Activated T-cell treated with anti-CD3 and anti-CD28 coated beads, Interleukin-2, amount 50 U/mL, for 72 hours (primary cell): ENCODE results near the gene HERC4. TPM values are rescaled to one million over a fixed set of nuclear protein-coding genes. Genes with fewer than 3 reads are reported as not detected.
A peak's percentile ranks its signal among the peaks of the same experiment; 100 is the strongest.
"Not testable (repeated sequence)": the region's sequence is repeated elsewhere in the genome, so short reads cannot be mapped to it uniquely, and the experiment has no call there.

ENCODE experiments used
- ATAC-seq, 2 donors: fragments of 150-1000 bp; cut with Tn5 transposase; replicated peaks in 1 of 2; 2 replicates each; pipeline ENCODE4 v1.10.0; 2021; ENCODE audit warnings: moderate library complexity in 2 of 2, mild to moderate bottlenecking in 1 of 2
- DNase-seq, 2 donors: peaks; one replicate each; pipeline ENCODE4 v3.0.0; 2021 to 2022; ENCODE audit warnings: mixed read lengths in 1 of 2
- H3K27ac Mint-ChIP-seq: one replicate; pipeline ENCODE4 v1.8.0; 2022; ENCODE audit warnings: mild to moderate bottlenecking, moderate library complexity, mixed read lengths
- H3K27me3 Mint-ChIP-seq: one replicate; pipeline ENCODE4 v1.8.0; 2022; ENCODE audit warnings: low read depth, mixed read lengths
- H3K36me3 Mint-ChIP-seq, 2 donors: one replicate each; pipeline ENCODE4 v1.8.0; 2022; ENCODE audit warnings: mixed read lengths in 2 of 2, mild to moderate bottlenecking in 1 of 2; ENCODE audit not compliant: insufficient read depth in 2 of 2
- H3K4me1 Mint-ChIP-seq: one replicate; pipeline ENCODE4 v1.8.0; 2022; ENCODE audit warnings: low read depth, mixed read lengths
- H3K4me3 Mint-ChIP-seq, 2 donors: one replicate each; pipeline ENCODE4 v1.8.0; 2022; ENCODE audit warnings: mild to moderate bottlenecking in 2 of 2, mixed read lengths in 2 of 2, moderate library complexity in 2 of 2
- H3K9me3 Mint-ChIP-seq, 2 donors: one replicate each; pipeline ENCODE4 v1.8.0; 2022; ENCODE audit warnings: mixed read lengths in 2 of 2
- total RNA-seq, 2 donors: library from RNA; stranded (reverse); gene quantifications; one replicate each; pipeline ENCODE4 v1.2.3, GENCODE V29; 2022

Gene HERC4
- total RNA-seq, 2 donors from 2014 or later: 73.5 to 85.6 TPM

GRCh38 chr10:68086011-68086410 is 10.9 kb upstream of the HERC4 start:
- H3K27ac Mint-ChIP-seq: no peak overlapping the region
- no peaks in the 10 kb centered on the region for H3K36me3 Mint-ChIP-seq
- no peak overlapping the region for H3K4me3 Mint-ChIP-seq
- H3K27me3 Mint-ChIP-seq: peaks cover 7% of the 10 kb centered on the region
- DNase-seq (no peak), ATAC-seq (no peak)
- no peaks in the 10 kb centered on the region for H3K9me3 Mint-ChIP-seq
- peaks cover 19% of the 10 kb centered on the region for H3K4me1 Mint-ChIP-seq

- no peaks in the 10 kb centered on the region for H3K36me3 Mint-ChIP-seq
- no peak overlapping the region for H3K4me3 Mint-ChIP-seq
- H3K27ac Mint-ChIP-seq: no peak overlapping the region
- ATAC-seq (no peak), DNase-seq (no peak)
- peaks cover 7% of the 10 kb centered on the region for H3K27me3 Mint-ChIP-seq
- H3K4me1 Mint-ChIP-seq: peaks cover 17% of the 10 kb centered on the region
- no peaks in the 10 kb centered on the region for H3K9me3 Mint-ChIP-seq
These were observed 9.4 kb upstream of the HERC4 start for GRCh38 chr10:68084469-68084868.

GRCh38 chr10:68083953-68084352 is 8.9 kb upstream of the HERC4 start:
- H3K4me3 Mint-ChIP-seq: no peak overlapping the region
- peaks cover 14% of the 10 kb centered on the region for H3K4me1 Mint-ChIP-seq
- H3K9me3 Mint-ChIP-seq: no peaks in the 10 kb centered on the region
- H3K27ac Mint-ChIP-seq: no peak overlapping the region
- no peaks in the 10 kb centered on the region for H3K36me3 Mint-ChIP-seq
- no peak for ATAC-seq
- H3K27me3 Mint-ChIP-seq: peaks cover 7% of the 10 kb centered on the region
- no peak for DNase-seq

- H3K27me3 Mint-ChIP-seq: peaks cover 7% of the 10 kb centered on the region
- no peak overlapping the region for H3K4me3 Mint-ChIP-seq
- peaks cover 4% of the 10 kb centered on the region for H3K4me1 Mint-ChIP-seq
- H3K27ac Mint-ChIP-seq: no peak overlapping the region
- H3K36me3 Mint-ChIP-seq: no peaks in the 10 kb centered on the region
- ATAC-seq (no peak), DNase-seq (no peak)
- no peaks in the 10 kb centered on the region for H3K9me3 Mint-ChIP-seq
These were observed 7.8 kb upstream of the HERC4 start for GRCh38 chr10:68082872-68083271.

GRCh38 chr10:68081916-68082315 is 6.8 kb upstream of the HERC4 start:
- H3K36me3 Mint-ChIP-seq: no peaks in the 10 kb centered on the region

GRCh38 chr10:68080853-68081431 is 5.9 kb upstream of the HERC4 start:
- Mint-ChIP-seq H3K4me1 (peaks cover 11% of the 10 kb centered on the region), H3K27me3 (peaks cover 7% of the 10 kb centered on the region), H3K4me3 (no peak overlapping the region), H3K27ac (no peak overlapping the region), H3K9me3 (no peaks in the 10 kb centered on the region), H3K36me3 (no peaks in the 10 kb centered on the region)
- DNase-seq: no peak
- no peak for ATAC-seq

More at GRCh38 chr10:68081916-68082315, 6.8 kb upstream of the HERC4 start:
- DNase-seq (no peak), ATAC-seq (no peak)
- Mint-ChIP-seq H3K4me3 (no peak overlapping the region), H3K27me3 (peaks cover 7% of the 10 kb centered on the region), H3K9me3 (no peaks in the 10 kb centered on the region), H3K4me1 (peaks cover 6% of the 10 kb centered on the region), H3K27ac (no peak overlapping the region)

- DNase-seq (no peak), ATAC-seq (no peak)
- Mint-ChIP-seq H3K4me3 (no peak overlapping the region), H3K36me3 (no peaks in the 10 kb centered on the region), H3K9me3 (no peaks in the 10 kb centered on the region), H3K27ac (no peak overlapping the region), H3K27me3 (peaks cover 7% of the 10 kb centered on the region), H3K4me1 (peaks cover 16% of the 10 kb centered on the region)
These were observed 4.4 kb upstream of the HERC4 start for GRCh38 chr10:68079434-68079833.

GRCh38 chr10:68077026-68077425 is 1.9 kb upstream of the HERC4 start:
- Mint-ChIP-seq H3K4me3 (no peak overlapping the region), H3K27me3 (no peaks in the 10 kb centered on the region), H3K9me3 (no peaks in the 10 kb centered on the region), H3K4me1 (peaks cover 32% of the 10 kb centered on the region), H3K36me3 (peaks cover 0 to 2% of the 10 kb centered on the region in 2 donors), H3K27ac (no peak overlapping the region)
- ATAC-seq (no peak), DNase-seq (no peak)

GRCh38 chr10:68076081-68076480 is 998 bp upstream of the HERC4 start:
- H3K27ac Mint-ChIP-seq, H3K4me3 Mint-ChIP-seq, H3K9me3 Mint-ChIP-seq, ATAC-seq, H3K27me3 Mint-ChIP-seq, DNase-seq, H3K36me3 Mint-ChIP-seq: not testable (repeated sequence)
- H3K4me1 Mint-ChIP-seq: peaks cover 42% of the 10 kb centered on the region

- DNase-seq (no peak), ATAC-seq (no peak)
- peak overlapping the region; percentile 94 to 97 for H3K4me3 Mint-ChIP-seq
- H3K27me3 Mint-ChIP-seq: no peaks in the 10 kb centered on the region
- peaks cover 4 to 7% of the 10 kb centered on the region in 2 donors for H3K36me3 Mint-ChIP-seq
- H3K27ac Mint-ChIP-seq: peak overlapping the region; percentile 90
- peaks cover 47% of the 10 kb centered on the region for H3K4me1 Mint-ChIP-seq
- no peaks in the 10 kb centered on the region for H3K9me3 Mint-ChIP-seq
These were observed 494 bp upstream of the HERC4 start for GRCh38 chr10:68075550-68076004.

GRCh38 chr10:68074031-68074774 is 880 bp downstream of the HERC4 start:
- ATAC-seq: no peak
- peak overlapping the region; percentile 97 for H3K27ac Mint-ChIP-seq
- no peaks in the 10 kb centered on the region for H3K27me3 Mint-ChIP-seq
- peaks cover 54% of the 10 kb centered on the region for H3K4me1 Mint-ChIP-seq
- peak overlapping the region; percentile 94 to 97 for H3K4me3 Mint-ChIP-seq
- peaks cover 4 to 7% of the 10 kb centered on the region in 2 donors for H3K36me3 Mint-ChIP-seq
- H3K9me3 Mint-ChIP-seq: no peaks in the 10 kb centered on the region
- no peak for DNase-seq

- no peak for DNase-seq
- H3K9me3 Mint-ChIP-seq: no peaks in the 10 kb centered on the region
- peaks cover 60% of the 10 kb centered on the region for H3K4me1 Mint-ChIP-seq
- H3K4me3 Mint-ChIP-seq: peak overlapping the region; percentile 94 to 97
- H3K27me3 Mint-ChIP-seq: no peaks in the 10 kb centered on the region
- no peak for ATAC-seq
- H3K27ac Mint-ChIP-seq: peak overlapping the region; percentile 97
- H3K36me3 Mint-ChIP-seq: peaks cover 4 to 7% of the 10 kb centered on the region in 2 donors
These were observed 1.5 kb downstream of the HERC4 start for GRCh38 chr10:68073631-68074030.

GRCh38 chr10:68067508-68067907 is 7.6 kb downstream of the HERC4 start:
- H3K9me3 Mint-ChIP-seq: no peaks in the 10 kb centered on the region
- no peak overlapping the region for H3K27ac Mint-ChIP-seq
- peaks cover 48% of the 10 kb centered on the region for H3K4me1 Mint-ChIP-seq
- ATAC-seq: no peak
- H3K36me3 Mint-ChIP-seq: peaks cover 4 to 12% of the 10 kb centered on the region in 2 donors
- DNase-seq: no peak
- H3K27me3 Mint-ChIP-seq: no peaks in the 10 kb centered on the region
- H3K4me3 Mint-ChIP-seq: no peak overlapping the region
